GM19025 (cell line): ENCODE results near the gene ARFGEF3.
"Not testable (repeated sequence)": the region's sequence is repeated elsewhere in the genome, so short reads cannot be mapped to it uniquely, and the experiment has no call there.

Experiments
- ATAC-seq: cut with Tn5 transposase; IDR thresholded peaks from one replicate; pipeline ENCODE4 v1.9.1; 2021; ENCODE audit warnings: mild to moderate bottlenecking, low read depth, moderate library complexity; ENCODE audit not compliant: unreplicated experiment

The ARFGEF3 gene

GRCh38 chr6:138161338-138162110 lies at the start of gene ARFGEF3:
ARFGEF3 (plus strand) TSS chr6:138161939; CDS start chr6:138162087, 148 bp downstream.
- ATAC-seq = peak; percentile 91

- ATAC-seq = no peak
Observed at GRCh38 chr6:138113588-138114210, 48.0 kb upstream of the ARFGEF3 start.

GRCh38 chr6:138115201-138115600 lies 46.5 kb upstream of the ARFGEF3 start:
- no peak for ATAC-seq

GRCh38 chr6:138115877-138116660 lies 45.7 kb upstream of the ARFGEF3 start:
- ATAC-seq = no peak

- no peak for ATAC-seq
Observed at GRCh38 chr6:138116661-138116999, 45.1 kb upstream of the ARFGEF3 start.

GRCh38 chr6:138117376-138117914 lies 44.3 kb upstream of the ARFGEF3 start:
- ATAC-seq = no peak

GRCh38 chr6:138119229-138119628 lies 42.5 kb upstream of the ARFGEF3 start:
- not testable (repeated sequence) for ATAC-seq

- ATAC-seq = no peak
Observed at GRCh38 chr6:138119976-138120375, 41.8 kb upstream of the ARFGEF3 start.

GRCh38 chr6:138124096-138124495 lies 37.6 kb upstream of the ARFGEF3 start:
- ATAC-seq = no peak

- no peak for ATAC-seq
Observed at GRCh38 chr6:138128096-138128495, 33.6 kb upstream of the ARFGEF3 start.

- no peak for ATAC-seq
Observed at GRCh38 chr6:138129190-138129589, 32.5 kb upstream of the ARFGEF3 start.

GRCh38 chr6:138142806-138143205 lies 18.9 kb upstream of the ARFGEF3 start:
- ATAC-seq = no peak

- no peak for ATAC-seq
Observed at GRCh38 chr6:138145402-138145801, 16.3 kb upstream of the ARFGEF3 start.

GRCh38 chr6:138146544-138146943 lies 15.2 kb upstream of the ARFGEF3 start:
- no peak for ATAC-seq

GRCh38 chr6:138155443-138155842 lies 6.3 kb upstream of the ARFGEF3 start:
- ATAC-seq = no peak

GRCh38 chr6:138157986-138158638 lies 3.6 kb upstream of the ARFGEF3 start:
- no peak for ATAC-seq

- no peak for ATAC-seq
Observed at GRCh38 chr6:138159246-138159645, 2.5 kb upstream of the ARFGEF3 start.

- ATAC-seq = no peak
Observed at GRCh38 chr6:138160329-138161087, 1.2 kb upstream of the ARFGEF3 start.

- no peak for ATAC-seq
Observed at GRCh38 chr6:138161088-138161337, 726 bp upstream of the ARFGEF3 start.
